GM18861 (cell line): ENCODE measurements around the gene PRRC2B.
"Not testable (repeated sequence)": the region's sequence is repeated elsewhere in the genome, so short reads cannot be mapped to it uniquely, and the experiment has no call there.

Experiments
- ATAC-seq: cut with Tn5 transposase; IDR thresholded peaks from one replicate; pipeline ENCODE4 v1.9.1; 2021; ENCODE audit not compliant: unreplicated experiment

PRRC2B gene

DNA sequence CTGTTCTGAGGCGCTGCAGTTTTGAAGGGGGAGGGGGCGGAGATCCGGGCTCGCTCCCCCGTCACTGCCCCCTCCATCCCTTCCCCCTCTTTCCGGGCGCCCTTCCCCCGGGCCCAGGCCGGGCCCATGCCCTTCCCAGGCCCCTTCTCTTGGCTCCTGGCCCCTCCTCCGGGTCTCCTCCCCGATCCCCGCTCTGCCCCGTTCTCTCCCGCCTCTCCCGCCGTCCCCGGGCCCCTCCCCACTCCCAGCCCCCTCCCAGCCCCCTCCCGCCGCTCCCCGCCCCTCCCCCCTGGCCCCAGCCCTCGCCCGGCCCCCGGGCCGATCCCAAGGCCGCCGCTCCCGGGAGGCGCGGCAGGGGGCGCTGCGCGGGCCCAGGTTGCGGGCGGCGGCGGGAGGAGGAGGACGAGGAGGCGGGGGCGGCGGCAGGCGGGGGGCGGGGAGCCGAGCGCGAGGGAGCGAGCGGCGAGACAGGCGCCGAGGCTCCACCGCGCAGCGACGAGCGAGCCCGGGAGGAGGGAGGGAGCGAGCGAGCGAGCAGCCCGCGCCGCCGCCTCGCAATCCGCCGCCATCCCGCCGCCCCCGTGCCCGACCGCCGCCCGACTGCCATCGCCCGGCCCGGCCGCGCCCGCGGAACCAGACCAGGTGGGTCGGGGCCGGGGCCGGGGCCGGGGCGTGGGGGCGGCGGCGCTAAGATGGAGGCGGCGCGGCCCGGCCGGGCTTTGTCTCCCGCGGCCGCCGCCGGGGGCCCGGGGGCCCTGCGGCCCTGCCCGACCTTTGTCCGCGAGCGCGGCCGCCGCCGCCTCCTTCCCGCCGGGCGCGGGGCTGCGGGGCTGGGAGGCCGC lies at the start of gene PRRC2B:
Gene PRRC2B (plus strand): TSS at position 465 of the 842 bp plus-strand sequence. CDS start 36,059 bp downstream, outside the sequence.
- no peak for ATAC-seq

DNA sequence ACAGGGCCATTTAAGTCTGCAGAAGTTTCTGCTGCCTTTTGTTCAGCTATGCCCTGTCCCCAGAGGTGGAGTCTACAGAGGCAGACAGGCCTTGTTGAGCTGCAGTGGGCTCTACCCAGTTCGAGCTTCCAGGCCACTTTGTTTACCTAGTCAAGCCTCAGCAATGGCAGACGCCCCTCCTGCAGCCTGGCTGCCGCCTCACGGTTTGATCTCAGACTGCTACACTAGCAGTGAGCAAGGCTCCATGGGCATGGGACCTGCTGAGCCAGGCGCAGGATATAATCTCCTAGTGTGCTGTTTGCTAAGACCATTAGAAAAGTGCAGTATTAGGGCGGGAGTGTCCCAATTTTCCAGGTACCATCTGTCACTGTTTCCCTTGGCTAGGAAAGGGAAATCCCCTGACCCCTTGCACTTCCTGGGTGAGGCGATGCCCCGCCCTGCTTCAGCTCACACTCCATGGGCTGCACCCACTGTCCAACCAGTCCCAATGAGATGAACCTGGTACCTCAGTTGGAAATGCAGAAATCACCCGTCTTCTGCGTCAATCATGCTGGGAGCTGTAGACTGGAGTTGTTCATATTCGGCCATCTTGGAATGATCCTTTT lies 48.9 kb upstream of the PRRC2B start:
- not testable (repeated sequence) for ATAC-seq

DNA sequence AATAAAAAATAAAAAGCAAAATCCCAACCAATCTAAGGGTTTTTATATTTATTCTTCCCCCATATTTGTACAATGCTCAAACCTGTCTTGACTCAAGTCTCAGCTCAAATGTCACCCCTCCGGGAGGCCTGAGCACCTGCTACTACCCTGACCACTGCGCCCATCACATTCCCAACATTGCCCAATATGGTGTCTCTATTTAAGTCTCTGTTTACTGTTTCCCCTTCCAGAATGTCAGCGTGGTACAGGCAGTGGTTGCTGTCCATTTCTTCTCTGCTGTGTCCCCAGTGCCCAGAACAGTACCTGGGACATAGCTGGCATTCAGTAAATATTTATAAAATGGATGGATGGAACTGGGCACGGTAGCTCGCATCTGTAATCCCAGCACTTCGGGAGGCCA lies 47.3 kb upstream of the PRRC2B start:
- no peak for ATAC-seq

DNA sequence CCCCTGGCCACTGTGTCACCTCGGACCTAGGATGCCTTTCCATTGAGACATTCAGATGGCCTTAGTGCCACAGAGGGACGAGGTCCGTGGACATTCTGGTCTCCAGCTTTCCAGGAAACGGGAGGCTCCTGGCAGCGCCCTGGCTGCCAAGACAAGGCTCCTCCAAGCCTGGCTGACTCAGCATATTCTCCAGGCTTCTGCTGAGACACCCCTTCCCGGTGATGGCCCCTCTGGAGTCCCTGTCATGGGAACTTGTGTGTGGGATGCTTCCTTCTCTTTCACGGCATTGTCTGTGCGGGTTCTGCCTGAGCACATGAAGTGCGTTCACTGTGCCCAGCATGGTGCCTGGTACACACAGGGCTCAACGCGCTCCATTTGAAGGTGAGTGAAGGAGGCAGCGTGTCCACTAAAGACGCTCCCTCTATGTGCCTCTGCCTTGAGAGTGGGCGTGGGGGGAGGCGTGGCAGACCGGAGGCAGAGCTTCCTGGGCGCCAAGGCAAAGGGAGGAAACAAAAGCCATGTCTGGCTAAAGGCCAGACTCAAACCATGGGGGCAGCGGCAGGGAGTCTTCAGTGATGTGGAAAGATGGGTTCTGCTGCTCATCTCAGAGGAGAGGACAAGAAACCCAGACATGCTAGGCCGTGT lies 46.4 kb upstream of the PRRC2B start:
- ATAC-seq: no peak

DNA sequence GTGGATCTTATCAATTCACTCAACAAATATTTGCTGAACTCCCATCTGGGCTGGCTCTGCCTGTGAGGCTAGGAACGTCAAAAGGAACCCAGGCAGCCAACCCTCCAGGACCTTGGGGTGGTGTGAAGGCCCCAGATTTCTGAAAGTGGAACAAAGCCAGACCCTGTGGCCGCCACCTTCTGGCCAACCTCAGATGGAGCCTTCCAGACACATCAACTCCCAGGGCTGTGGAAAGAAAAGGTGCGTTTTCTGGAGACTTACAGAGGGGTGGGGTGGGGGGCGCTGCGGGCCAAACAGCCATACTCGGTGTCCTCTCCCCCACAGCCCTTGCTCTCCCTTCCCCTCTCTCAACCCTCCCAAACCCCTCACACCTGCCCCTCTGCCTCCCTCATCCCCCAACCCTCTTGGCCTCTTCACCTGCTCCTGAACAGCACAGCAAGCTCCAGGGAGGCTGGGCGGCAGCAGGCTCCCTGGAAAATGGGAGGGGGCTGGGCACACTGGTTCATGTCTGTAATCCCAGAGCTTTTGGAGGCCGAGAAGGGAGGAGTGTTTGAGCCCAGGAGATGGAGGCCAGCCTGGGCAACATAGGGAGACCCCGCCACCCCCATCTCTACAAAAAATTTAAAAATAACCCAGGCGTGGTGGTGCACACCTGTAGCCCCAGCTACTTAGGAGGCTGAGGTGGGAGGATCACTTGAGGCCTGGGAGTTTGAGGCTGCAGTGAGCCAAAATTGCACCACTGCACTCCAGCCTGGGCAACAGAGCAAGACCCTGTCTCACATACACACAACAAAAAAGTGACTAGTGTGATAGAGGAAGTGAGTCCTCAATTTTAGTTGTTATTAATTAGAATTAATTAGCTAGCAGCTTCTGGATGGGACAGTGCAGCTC lies 45.0 kb upstream of the PRRC2B start:
- no peak for ATAC-seq

DNA sequence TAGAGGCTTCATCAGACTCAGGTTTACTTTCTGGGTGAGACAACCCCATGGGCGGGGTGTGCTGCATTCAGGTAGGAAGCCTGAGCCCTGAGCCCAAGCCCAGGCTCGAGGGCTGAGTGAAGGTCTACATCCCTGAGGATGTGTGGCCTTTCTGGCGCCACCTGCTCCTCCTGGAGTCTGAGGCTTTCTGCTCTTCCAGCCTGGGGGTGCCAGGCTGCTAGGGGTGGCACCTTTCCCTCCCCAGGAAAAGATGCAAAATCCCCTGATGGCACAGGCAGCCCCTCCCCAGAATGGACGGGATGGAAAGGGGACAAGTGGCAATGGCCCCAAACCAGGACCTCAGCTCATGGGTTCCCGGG lies 44.4 kb upstream of the PRRC2B start:
- no peak for ATAC-seq

DNA sequence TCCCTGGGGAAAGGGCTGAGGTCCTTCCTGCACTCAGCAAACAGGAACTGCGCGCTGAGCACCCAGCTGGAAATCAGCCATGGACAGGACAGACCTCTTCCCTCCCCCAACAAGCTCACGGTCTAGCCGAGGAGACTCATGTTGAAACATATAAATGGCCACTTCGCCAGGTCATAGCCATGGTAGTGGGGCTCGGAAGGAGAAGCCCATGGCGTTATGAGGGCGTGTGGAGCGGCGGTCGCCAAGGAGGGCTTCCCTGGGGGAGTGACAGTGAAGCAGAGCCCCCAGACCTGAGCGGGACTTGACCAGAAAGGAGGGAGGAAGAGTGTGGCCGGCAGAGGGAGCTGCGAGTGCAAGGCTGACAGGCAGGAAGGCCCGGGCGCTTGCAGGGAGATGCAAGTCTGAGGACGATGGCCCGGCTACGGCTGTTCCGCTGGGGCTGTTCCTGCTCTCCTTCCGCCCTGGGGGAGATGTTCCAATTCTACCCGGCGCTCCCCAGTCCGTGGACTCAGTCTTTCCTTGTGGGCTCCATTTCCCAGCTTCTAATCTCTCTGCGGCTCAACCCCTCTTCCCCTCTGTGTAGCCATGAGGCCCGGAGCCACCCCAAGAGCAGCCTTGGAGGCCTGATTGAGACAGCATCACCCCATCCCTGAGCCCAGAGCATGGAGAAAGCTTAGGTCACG lies 43.9 kb upstream of the PRRC2B start:
- ATAC-seq: no peak

DNA sequence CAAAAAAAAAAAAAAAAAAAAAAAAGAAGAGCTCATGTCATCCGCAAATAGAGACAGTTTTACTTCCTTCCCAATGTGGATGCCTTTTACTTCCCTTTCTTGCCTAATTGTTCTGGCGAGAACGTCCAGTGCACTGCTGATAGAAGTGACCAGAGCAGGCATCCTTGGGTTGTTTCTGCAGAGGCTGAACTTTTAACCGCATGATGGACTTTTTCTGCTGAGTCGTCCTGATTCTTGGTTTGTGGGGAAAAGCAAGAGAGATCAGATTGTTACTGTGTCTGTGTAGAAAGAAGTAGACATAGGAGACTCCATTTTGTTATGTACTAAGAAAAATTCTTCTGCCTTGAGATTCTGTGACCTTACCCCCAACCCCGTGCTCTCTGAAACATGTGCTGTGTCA lies 37.4 kb upstream of the PRRC2B start:
- ATAC-seq: not testable (repeated sequence)

DNA sequence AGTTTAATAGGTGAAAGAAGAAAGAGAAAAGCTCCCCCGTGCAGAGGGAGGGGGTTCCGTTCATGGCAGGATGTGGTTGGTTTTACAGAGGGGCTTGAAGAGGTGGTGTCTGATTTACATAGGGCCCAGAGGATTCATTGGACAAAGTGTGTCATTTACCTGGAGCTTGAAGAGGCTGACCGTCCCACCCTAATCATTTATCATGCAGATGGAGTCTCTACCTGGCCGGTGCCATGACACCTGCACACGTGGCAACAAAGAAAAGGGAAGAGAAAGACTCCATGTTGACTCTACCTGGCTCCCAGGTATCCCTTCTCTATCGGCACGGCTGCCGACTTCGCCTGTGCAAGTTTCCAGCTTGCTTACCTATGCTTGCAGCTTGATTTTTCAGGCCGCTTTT lies 35.3 kb upstream of the PRRC2B start:
- no peak for ATAC-seq

DNA sequence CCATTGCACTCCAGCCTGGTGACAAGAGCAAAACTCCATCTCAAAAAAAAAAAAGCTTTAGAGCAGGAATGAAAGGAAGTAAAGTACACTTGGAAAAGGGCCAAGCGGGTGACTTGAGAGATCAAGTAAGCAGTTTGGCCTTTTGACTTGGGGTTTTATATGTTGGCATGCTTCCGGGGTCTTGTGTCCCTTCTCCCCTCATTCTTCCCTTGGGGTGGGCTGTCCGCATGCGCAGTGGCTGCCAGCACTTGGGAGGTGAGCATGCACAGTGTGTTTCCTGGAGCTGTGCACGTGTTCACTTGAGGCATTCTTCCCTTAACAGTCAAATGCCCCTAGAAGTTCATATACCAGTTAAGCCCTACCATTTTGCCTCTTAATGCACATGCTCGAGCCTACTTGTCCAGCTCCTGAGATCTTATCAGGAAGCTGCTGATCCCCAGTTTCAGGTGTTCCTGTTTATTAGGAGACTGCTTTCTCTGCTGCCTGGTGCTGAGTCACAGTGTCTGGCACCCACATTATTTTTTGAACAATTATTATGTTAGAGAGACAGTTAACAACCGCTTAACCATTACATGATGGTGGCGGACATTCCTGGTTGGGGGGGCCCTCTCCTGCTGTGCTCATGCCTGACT lies 32.6 kb upstream of the PRRC2B start:
- ATAC-seq: no peak

DNA sequence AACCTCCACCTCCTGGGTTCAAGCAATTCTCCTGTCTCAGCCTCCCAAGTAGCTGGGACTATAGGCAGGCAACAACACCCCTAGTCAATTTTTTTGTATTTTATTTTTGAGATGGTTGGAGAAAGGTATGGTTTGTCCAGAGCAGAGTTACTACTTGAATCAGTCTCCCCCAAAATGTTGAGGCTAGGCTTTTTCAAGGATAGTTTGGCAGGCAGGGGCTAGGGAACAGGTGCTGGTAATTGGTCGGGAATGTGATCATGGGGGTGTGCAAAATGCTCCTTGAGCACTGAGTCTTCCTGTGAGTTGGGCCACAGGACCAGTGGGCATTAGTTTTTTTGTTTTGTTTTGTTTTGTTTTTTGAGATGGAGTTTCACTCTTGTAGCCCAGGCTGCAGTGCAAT lies 28.3 kb upstream of the PRRC2B start:
- ATAC-seq: no peak

DNA sequence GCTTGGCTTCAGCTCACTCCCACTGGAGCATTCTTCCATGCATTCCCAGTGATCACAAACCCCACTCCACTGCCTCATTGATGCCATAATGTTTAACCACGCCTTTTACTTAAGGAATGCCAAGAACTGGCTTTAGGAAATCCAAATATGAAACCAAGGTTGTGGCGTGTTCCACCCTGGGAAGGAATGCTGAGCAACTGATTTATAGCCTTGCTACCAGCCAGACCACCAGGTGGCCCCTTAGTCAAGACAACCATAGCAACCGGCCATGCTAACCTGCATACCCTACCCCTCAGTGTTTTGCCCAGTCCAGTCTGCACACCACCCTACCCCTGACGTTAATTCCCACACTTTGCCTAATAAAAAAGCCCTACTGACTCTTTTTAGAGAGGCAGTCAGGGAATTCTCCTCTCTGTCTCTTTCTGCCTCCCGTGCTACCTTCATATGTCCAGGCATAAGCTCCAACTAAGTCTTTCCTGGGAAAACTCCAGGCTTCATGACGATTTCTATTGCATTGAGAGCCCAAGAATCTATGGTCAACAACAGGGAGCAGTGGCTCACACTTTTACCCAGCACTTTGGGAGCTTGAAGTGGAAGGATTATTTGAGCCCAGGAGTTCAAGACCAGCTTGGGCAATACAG lies 27.0 kb upstream of the PRRC2B start:
- ATAC-seq: no peak

DNA sequence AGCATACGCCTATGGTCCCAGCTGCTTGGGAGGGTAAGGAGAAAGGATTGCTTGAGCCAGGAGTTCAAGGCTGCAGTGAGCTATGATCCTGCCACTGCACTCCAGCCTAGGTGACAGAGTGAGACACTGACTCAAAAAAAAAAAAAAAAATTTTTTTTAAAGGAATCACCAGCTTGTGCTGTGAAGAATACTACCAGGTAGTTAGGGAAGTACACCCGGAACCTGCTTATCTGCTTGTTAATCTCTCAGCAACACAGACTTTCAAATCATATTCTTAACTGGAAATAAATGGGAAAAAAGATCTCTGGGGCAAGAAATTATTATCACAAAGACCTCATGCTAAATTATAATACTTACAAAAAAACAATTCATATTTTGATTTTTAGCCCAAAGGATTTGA lies 26.4 kb upstream of the PRRC2B start:
- no peak for ATAC-seq

DNA sequence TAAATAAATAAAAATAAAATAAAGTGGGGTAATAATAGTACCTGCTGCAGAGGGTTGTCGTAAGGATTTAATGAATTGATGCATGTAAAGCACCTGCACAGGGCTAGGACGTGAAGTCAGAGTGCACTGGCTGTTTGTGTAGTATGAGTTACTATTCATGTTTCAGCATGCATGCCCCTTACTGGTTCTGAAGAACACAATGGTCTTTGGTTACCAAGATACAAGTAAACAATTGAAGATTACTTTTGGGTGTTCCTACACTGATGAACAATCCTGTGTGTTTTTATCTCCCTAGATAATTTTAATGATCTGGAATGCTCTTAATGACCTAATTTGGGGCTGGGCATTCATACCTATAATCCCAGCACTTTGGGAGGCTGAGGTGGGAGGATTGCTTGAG lies 23.2 kb upstream of the PRRC2B start:
- no peak for ATAC-seq

DNA sequence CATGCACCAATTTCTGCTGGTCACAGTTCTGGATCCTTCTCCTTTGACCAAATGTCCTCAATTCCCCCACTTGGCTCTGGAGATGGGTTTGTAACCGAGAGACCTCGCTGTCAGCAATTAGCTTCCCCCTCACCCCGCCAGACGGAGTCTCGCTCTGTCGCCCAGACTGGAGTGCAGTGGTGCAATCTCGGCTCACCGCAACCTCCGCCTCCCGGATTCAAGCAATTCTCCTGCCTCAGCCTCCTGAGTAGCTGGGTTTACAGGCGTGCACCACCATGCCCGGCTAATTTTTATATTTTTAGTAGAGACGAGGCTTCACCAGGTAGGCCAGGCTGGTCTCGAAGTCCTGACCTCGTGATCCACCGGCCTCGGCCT lies 21.3 kb upstream of the PRRC2B start:
- not testable (repeated sequence) for ATAC-seq

DNA sequence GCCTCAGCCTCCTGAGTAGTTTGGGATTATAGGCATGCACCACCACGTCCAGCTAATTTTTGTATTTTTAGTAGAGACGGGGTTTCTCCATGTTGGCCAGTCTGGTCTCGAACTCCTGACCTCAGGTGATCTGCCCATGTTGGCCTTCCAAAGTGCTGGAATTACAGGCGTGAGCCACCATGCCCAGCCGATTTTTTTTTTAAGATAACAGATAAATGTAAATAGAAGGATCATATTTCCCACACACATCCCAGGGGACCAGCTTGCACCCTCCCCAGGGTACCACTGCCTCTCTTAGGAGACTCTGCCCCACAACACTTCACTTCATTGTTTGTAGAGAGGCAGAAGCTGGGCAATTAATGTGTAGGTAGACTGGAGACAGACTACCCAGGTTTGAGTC lies 19.2 kb upstream of the PRRC2B start:
- not testable (repeated sequence) for ATAC-seq

DNA sequence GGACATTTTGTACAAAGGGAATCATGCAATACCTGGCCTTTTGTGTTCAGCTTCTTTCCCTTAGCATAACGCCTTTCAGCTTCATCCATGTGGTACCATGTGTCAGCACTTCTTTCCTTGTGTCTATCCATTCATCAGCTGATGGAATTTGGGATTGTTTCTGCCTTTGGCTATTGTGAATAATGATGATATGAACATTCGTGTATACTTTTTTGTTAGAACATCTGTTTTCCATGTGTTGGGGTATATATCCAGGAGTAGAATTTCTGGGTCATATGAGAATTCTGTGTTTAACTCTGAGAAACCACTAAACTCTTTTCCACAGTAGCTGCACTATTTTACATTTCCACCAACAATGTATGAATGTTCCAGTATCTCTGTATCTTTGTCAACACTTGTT lies 14.8 kb upstream of the PRRC2B start:
- ATAC-seq: no peak

DNA sequence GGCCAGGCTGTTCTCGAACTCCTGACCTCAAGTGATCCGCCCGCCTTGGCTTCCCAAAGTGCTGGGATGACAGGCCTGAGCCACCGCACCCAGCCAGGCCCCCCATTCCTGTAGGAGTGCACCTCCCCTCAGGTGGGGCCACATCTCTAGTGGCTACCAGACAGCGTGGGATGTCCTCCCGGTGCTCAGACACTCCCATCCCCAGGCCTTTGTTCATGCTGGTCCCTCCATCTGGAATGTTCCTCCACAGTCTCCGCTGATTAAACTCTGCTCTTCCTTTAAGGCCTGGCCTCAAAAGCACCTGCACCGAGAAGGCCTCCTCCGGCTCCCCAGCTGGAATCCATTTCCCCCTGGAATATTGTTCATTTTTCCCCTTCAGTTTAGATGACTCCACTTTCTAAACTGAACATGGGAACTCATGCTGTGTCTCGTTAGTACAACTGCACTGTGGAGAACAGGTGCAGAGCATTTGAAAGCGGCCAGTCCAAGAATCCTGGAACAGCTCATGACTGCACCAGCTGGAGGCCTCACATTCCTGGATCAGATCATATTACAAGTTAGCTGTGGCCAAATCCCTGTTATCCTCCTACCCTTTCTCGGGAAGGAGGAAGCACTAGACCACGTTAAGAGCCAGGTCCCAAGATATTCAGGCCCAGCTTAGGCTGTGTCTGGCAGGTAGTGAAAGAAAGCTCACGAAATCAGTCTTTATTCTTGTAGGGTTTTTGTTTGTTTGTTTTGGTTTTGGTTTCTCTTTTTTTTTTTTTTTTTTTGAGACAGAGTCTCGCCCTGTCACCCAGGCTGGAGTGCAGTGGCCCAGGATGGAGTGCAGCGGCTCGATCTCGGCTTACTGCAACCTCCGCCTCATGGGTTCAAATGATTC lies 10.8 kb upstream of the PRRC2B start:
- ATAC-seq: no peak

DNA sequence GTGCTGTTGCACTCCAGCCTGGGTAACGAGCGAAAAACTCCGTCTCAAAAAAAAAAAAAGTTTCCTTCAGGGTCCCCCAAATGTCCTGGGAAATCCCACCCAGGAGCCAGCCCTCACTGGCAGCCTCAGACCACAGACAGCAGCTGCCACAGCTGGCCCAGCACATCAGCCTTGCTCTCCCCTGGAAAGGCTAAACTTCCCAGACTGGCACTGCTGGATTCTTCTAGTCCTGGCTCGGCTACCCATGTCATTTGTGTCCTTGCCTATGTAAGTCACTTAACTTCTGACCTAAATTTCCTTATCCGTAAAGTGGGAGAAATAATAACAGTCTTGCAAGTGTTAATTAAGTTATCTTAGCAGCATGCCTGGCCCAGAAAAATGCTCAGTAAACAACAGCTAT lies 8.6 kb upstream of the PRRC2B start:
- ATAC-seq: no peak
